BLaER1 (cell line): ENCODE measurements around the gene CPNE7.
A peak's percentile ranks its signal among the peaks of the same experiment; 100 is the strongest.

ENCODE experiments used
- H3K27ac ChIP-seq: shearing (Covaris generic); formaldehyde crosslinking; 2 replicates; pipeline ENCODE4 v1.8.1; 2022
- H3K27me3 ChIP-seq: shearing (Covaris generic); formaldehyde crosslinking; 2 replicates; pipeline ENCODE4 v1.8.1; 2022
- H3K36me3 ChIP-seq: shearing (Covaris generic); formaldehyde crosslinking; 2 replicates; pipeline ENCODE4 v1.8.1; 2022
- H3K4me1 ChIP-seq: shearing (Covaris generic); formaldehyde crosslinking; 2 replicates; pipeline ENCODE4 v1.8.1; 2022
- H3K4me2 ChIP-seq: shearing (Covaris generic); formaldehyde crosslinking; 2 replicates; pipeline ENCODE4 v1.8.1; 2022
- H3K4me3 ChIP-seq: shearing (Covaris generic); formaldehyde crosslinking; 2 replicates; pipeline ENCODE4 v1.8.1; 2022
- H3K9ac ChIP-seq: shearing (Covaris generic); formaldehyde crosslinking; 2 replicates; pipeline ENCODE4 v1.8.1; 2022
- H3K9me3 ChIP-seq: shearing (Covaris generic); formaldehyde crosslinking; 2 replicates; pipeline ENCODE4 v1.8.1; 2022
- H4K20me1 ChIP-seq: shearing (Covaris generic); formaldehyde crosslinking; 2 replicates; pipeline ENCODE4 v1.8.1; 2022
- Cebpa-rat ChIP-seq: shearing (Covaris generic); IDR thresholded peaks from 2 replicates; pipeline ENCODE4 v1.8.1; 2022

CPNE7 gene

DNA sequence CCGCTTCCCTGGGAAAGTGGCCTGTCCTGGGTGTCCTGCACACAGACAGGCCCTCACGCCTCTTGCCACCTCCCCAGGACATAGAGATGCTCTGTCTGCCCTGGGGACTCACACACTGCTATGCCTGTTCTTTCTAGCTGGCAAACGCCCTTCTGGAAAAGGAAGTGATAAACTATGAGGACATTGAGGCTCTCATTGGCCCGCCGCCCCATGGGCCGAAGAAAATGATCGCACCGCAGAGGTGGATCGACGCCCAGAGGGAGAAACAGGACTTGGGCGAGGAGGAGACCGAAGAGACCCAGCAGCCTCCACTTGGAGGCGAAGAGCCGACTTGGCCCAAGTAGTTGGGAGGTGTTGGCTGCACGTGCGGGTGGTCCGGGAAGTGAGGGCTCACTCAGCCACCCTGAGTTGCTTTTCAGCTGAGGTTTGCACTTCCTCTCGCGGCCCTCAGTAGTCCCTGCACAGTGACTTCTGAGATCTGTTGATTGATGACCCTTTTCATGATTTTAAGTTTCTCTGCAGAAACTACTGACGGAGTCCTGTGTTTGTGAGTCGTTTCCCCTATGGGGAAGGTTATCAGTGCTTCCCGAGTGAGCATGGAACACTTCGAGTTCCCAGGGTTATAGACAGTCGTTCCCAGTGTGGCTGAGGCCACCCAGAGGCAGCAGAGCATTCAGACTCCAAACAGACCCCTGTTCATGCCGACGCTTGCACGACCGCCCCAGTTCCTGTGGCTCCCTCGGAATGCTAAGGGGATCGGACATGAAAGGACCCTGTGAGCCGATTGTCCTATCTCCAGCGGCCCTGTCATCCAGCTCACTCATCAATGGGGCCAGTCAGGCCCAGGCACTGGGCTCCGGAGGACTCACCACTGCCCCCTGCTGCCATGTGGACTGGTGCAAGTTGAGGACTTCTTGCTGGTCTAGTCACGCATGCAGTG, 18.5 kb upstream of the CPNE7 start:
- no peak for TF ChIP-seq Cebpa-rat
- peaks cover 15% of the 10 kb centered on the region for H4K20me1 ChIP-seq
- no peaks in the 10 kb centered on the region for H3K9me3 ChIP-seq
- peak overlapping the region; percentile 10; the same call in 1 of the 2 replicates for H3K27ac ChIP-seq
- H3K27me3 ChIP-seq = no peaks in the 10 kb centered on the region
- H3K4me2 ChIP-seq = peak overlapping the region; percentile 68
- no peak overlapping the region for H3K4me3 ChIP-seq
- H3K4me1 ChIP-seq = peaks cover 40% of the 10 kb centered on the region
- peaks cover 54% of the 10 kb centered on the region for H3K36me3 ChIP-seq
- H3K9ac ChIP-seq = peak overlapping the region; percentile 27; the same call in 1 of the 2 replicates

DNA sequence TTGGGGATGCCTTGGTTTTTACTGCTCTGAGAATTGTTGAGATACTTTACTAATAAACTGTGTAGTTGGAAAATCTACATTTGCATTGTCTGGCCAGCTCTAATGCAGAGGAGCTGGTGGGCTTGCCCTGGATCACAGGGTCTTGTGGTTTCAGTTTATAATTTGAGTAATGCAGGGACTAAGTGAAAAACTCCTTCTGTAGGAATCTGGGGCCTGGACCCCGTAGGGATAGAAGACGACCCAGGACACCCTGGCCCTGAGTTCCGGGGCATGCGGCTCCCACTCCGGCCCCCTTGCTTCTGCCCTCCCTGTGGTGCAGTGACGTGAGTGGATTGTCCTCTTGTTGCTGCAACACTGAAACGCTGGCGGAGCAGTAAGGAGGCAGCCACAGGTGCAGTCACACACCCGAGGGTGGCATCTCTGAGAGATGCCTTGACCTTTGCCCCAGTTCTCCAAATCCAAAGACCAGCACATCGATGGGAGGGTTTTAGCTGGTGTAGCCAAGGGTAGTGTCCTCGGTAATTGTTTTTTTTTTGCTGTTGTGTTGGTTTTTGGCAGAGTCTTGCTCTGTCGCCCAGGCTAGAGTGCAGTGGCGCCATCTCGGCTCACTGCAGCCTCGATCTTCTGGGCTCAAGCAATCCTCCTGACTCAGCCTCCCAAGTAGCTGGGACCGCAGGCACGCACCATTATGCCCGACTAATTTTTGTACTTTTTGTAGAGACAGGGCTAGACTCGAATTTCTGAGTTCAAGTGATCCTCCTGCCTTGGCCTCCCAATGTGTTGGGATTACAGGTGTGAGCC, 17.7 kb upstream of the CPNE7 start:
- Histone ChIP-seq H3K4me2 (peak overlapping the region; percentile 68), H3K9me3 (no peaks in the 10 kb centered on the region), H3K4me1 (peaks cover 49% of the 10 kb centered on the region), H3K27ac (no peak overlapping the region), H3K36me3 (peaks cover 54% of the 10 kb centered on the region), H3K9ac (no peak overlapping the region), H4K20me1 (peaks cover 23% of the 10 kb centered on the region), H3K27me3 (no peaks in the 10 kb centered on the region), H3K4me3 (no peak overlapping the region)
- TF ChIP-seq Cebpa-rat = no peak

DNA sequence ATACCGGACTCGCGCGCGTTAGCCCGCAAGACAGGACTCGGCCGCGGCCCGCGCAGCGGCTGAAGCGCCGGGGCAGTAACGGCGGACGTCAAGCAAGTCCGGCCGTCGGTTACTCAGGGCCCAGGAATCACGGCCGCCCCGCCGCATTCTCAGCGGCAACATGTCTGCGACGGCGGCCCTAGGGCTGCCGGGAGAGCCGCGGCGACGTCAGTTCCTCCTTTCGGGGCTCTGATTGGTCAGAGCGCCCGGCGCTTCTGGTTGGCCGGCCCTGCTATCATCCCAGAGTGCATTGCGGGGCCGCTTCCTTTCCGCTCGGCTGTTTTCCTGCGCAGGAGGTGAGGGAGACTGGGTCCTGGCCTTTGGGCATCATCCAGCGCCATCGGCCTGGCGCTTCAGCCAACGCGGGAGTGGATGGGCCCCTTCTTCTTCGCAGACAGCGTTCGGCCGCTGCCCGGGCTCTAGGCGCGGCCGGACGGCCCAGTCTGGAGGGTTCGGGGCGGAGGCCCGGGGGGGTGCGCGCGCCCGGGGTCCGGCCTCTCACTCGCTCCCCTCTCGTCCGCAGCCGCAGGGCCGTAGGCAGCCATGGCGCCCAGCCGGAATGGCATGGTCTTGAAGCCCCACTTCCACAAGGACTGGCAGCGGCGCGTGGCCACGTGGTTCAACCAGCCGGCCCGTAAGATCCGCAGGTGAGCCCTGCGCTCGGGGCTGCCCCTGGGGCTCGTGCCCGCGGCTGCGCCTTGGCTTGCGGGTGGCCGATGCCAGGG, 15.0 kb upstream of the CPNE7 start, which contains the start of gene RPL13:
Gene RPL13, plus strand, starts transcription at position 305 of the 764 bp plus-strand sequence. Its CDS starts 278 bp downstream, at position 583.
- Histone ChIP-seq H4K20me1 (peaks cover 50% of the 10 kb centered on the region), H3K27me3 (no peaks in the 10 kb centered on the region), H3K9ac (peak within 1 kb of the TSS; percentile 99), H3K36me3 (peaks cover 52% of the 10 kb centered on the region), H3K9me3 (no peaks in the 10 kb centered on the region), H3K4me2 (peak within 1 kb of the TSS; percentile 95), H3K4me1 (peaks cover 76% of the 10 kb centered on the region), H3K4me3 (peak within 1 kb of the TSS; percentile 95), H3K27ac (peak within 1 kb of the TSS; percentile 99)
- TF ChIP-seq Cebpa-rat = no peak

DNA sequence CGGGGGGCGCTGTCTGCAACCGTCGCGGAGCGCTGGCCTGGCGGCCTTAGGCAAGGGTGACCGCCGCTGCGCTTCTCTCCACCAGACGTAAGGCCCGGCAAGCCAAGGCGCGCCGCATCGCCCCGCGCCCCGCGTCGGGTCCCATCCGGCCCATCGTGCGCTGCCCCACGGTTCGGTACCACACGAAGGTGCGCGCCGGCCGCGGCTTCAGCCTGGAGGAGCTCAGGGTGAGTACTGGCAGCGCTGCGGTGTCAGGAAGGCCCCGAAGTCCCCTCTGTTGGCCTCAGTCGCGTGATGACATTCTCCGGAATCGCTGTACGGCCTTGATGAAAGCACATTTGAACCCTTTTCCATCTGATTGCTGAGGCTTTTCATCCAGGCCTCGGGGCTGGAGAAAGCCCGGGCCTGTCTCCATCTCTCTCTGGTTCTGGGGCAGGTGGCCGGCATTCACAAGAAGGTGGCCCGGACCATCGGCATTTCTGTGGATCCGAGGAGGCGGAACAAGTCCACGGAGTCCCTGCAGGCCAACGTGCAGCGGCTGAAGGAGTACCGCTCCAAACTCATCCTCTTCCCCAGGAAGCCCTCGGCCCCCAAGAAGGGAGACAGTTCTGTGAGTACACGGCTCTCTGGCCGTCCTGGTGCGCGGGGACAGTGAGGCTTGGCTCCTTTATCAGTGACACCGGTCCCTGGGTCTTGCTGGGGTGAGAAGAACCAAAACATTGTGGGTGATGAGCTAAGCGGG, 14.2 kb upstream of the CPNE7 start:
- no peaks in the 10 kb centered on the region for H3K9me3 ChIP-seq
- H3K27me3 ChIP-seq = no peaks in the 10 kb centered on the region
- H3K36me3 ChIP-seq = peaks cover 44% of the 10 kb centered on the region
- H3K27ac ChIP-seq = peak overlapping the region; percentile 99
- H3K9ac ChIP-seq = peak overlapping the region; percentile 99
- H3K4me2 ChIP-seq = peak overlapping the region; percentile 79
- peaks cover 57% of the 10 kb centered on the region for H4K20me1 ChIP-seq
- TF ChIP-seq Cebpa-rat = no peak
- peak overlapping the region; percentile 95 for H3K4me3 ChIP-seq
- peaks cover 80% of the 10 kb centered on the region for H3K4me1 ChIP-seq

DNA sequence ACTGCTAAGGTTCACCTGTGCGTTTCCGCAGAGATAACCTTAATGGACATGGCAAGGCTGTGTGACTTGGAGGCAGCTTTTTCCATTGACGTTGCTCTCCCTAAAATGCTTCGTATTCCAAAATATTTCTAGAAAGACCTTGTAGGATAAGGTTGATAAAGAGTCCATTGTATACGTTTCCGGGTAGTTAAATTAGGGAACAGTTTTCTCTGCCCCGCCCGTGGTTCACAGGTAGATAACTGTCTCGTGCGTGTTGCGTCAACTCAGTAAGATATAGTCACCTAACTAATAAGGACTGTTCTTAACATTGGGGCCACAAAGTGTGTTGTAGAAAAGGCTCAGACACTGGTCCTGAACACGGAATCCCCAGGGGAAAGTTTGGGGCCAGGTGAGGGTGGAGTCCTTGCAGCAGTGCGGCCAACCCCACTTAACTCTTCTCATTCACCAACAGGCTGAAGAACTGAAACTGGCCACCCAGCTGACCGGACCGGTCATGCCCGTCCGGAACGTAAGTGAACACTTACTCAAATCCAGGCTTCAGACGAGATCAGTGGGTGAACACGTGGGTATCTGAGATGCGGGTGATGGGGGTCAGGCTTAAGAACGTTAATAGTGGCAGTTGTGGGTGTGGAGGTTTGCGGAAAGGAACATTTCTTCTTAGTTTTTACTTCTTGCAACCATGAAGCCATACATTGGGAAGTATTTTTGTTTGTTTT, 13.5 kb upstream of the CPNE7 start:
- Histone ChIP-seq H3K27ac (peak overlapping the region; percentile 99), H3K9me3 (no peaks in the 10 kb centered on the region), H3K4me3 (peak overlapping the region; percentile 95), H3K36me3 (peaks cover 43% of the 10 kb centered on the region), H3K9ac (peak overlapping the region; percentile 99), H3K4me1 (peaks cover 79% of the 10 kb centered on the region), H4K20me1 (peaks cover 64% of the 10 kb centered on the region), H3K4me2 (peak overlapping the region; percentile 79), H3K27me3 (no peaks in the 10 kb centered on the region)
- no peak for TF ChIP-seq Cebpa-rat

DNA sequence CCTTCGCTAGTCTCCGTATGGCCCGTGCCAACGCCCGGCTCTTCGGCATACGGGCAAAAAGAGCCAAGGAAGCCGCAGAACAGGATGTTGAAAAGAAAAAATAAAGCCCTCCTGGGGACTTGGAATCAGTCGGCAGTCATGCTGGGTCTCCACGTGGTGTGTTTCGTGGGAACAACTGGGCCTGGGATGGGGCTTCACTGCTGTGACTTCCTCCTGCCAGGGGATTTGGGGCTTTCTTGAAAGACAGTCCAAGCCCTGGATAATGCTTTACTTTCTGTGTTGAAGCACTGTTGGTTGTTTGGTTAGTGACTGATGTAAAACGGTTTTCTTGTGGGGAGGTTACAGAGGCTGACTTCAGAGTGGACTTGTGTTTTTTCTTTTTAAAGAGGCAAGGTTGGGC, 12.6 kb upstream of the CPNE7 start:
- H3K27me3 ChIP-seq = no peaks in the 10 kb centered on the region
- H3K9ac ChIP-seq = peak overlapping the region; percentile 99
- no peak for TF ChIP-seq Cebpa-rat
- H4K20me1 ChIP-seq = peaks cover 64% of the 10 kb centered on the region
- peak overlapping the region; percentile 79 for H3K4me2 ChIP-seq
- peak overlapping the region; percentile 95 for H3K4me3 ChIP-seq
- H3K27ac ChIP-seq = 0 out of 2 replicates have a peak overlapping the region, but pooled peaks have one; percentile 27
- H3K4me1 ChIP-seq = peaks cover 70% of the 10 kb centered on the region
- H3K9me3 ChIP-seq = no peaks in the 10 kb centered on the region
- H3K36me3 ChIP-seq = peaks cover 47% of the 10 kb centered on the region

DNA sequence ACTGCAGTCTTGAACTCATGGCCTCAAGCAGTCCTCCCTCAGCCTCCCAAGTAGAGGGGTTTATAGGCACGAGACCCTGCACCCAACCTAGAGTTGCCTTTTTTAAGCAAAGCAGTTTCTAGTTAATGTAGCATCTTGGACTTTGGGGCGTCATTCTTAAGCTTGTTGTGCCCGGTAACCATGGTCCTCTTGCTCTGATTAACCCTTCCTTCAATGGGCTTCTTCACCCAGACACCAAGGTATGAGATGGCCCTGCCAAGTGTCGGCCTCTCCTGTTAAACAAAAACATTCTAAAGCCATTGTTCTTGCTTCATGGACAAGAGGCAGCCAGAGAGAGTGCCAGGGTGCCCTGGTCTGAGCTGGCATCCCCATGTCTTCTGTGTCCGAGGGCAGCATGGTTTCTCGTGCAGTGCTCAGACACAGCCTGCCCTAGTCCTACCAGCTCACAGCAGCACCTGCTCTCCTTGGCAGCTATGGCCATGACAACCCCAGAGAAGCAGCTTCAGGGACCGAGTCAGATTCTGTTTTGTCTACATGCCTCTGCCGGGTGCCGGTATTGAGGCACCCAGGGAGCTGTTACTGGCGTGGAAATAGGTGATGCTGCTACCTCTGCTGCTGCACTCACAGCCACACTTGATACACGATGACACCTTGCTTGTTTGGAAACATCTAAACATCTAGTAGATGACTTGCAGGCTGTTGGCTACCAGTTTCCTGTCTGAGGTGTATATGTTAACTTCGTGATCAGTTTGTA, 11.7 kb upstream of the CPNE7 start:
- Histone ChIP-seq H3K4me2 (peak overlapping the region; percentile 79), H3K9me3 (no peaks in the 10 kb centered on the region), H3K4me3 (peak overlapping the region; percentile 95), H3K27ac (no peak overlapping the region), H3K4me1 (peaks cover 65% of the 10 kb centered on the region), H3K9ac (peak overlapping the region; percentile 99; the same call in 1 of the 2 replicates), H3K27me3 (no peaks in the 10 kb centered on the region), H4K20me1 (peaks cover 64% of the 10 kb centered on the region), H3K36me3 (peaks cover 50% of the 10 kb centered on the region)
- no peak for TF ChIP-seq Cebpa-rat
